NCI-H82 treated with DMSO at 0.1 percent for 48 hours (cell line): ENCODE results near the gene CHMP6.
A peak's percentile ranks its signal among the peaks of the same experiment; 100 is the strongest.

ENCODE experiments used
- DNase-seq: peaks from one replicate; lab custom pipeline; 2025; ENCODE audit not compliant: unreplicated experiment; lab: John Stamatoyannopoulos, UW

The CHMP6 gene

DNA sequence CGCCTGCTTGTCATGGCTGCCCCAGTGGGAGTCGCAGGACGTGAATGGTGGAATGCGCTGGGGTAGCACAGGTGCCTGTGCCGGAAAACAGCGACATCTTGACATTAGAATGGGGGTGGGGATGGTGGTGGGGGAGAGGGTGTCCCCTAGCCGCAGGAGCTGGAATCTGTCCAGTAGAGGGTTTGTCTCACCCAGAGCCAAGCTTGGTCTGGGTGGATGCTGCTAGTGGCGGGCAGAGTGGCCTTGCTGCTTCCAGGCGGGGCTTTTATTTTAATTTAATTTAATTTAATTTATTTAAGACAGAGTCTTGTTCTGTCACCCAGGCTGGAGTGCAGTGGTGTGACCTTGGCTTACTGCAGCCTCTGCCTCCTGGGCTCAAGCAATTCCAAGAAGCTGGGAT is 51.0 kb downstream of the CHMP6 start:
- no peak for DNase-seq

DNA sequence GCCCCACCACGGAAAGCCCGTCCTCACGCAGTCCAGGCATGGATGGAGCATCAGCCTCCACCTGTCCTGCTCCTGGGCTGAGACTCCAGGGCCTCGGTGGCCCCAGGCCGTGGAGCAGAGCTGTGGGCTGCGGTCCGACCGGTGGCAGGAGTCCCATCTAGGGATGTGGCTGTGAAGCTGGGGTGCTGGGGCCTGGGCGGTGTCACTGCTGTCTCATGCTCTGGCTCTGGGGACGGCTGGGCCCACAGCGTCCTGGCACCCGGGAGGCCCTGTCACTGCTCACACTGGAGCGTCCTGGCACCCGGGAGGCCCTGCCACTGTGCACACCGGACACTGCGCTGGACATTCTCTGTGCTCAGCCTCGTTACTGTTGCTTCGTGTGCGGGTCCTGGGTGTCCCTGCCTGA is 51.7 kb downstream of the CHMP6 start:
- DNase-seq: no peak

DNA sequence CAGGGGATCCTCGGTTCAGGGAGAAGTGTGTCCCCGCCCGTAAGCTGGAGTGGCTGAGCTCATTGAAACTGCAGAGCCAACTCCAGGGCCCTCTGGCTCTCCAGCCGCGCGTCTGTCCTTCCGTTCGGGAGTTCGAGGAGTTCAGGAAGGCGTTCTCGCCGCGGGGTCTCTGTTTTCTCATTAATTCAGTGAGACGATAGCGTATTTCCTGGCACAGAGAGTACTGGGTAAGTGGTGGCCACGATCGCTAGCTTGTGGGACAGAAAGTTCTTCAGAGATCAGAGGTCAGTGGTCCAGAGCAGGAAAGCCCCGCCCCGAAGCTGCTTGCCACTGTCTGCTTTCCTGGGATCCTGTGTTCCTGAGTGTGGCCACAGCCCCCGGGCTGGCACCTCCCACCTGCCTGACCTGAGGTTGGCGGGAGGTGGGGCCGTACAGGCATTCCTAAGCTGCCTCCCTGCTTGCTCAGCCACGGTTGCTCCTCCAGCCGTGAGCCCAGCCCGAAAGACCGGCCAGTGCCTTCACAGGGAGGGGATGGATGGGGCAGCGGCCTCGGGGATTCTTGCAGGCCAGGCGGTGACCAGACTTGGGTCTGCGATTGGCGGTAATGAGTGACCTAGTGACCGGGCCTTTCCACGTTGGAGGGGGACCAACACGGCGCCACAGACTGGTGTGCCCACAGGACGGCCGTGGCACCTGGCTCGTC is 52.2 kb downstream of the CHMP6 start:
- no peak for DNase-seq

DNA sequence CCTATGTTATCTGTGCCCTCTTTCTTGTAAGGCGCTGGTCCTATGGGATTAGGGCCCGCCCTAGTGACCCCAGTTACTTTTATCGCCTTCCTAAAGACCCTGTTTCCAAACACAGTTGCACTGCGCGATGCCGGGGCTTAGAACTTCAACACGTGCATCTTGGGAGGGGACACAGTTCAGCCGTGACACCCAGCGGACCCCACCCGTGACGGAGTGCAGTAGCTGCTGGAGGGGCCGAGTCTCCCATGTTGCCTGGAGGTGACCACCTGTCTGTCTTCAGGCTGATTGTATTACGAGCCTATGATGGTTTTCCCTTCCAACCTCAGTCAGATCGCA is 52.8 kb downstream of the CHMP6 start:
- DNase-seq: no peak

DNA sequence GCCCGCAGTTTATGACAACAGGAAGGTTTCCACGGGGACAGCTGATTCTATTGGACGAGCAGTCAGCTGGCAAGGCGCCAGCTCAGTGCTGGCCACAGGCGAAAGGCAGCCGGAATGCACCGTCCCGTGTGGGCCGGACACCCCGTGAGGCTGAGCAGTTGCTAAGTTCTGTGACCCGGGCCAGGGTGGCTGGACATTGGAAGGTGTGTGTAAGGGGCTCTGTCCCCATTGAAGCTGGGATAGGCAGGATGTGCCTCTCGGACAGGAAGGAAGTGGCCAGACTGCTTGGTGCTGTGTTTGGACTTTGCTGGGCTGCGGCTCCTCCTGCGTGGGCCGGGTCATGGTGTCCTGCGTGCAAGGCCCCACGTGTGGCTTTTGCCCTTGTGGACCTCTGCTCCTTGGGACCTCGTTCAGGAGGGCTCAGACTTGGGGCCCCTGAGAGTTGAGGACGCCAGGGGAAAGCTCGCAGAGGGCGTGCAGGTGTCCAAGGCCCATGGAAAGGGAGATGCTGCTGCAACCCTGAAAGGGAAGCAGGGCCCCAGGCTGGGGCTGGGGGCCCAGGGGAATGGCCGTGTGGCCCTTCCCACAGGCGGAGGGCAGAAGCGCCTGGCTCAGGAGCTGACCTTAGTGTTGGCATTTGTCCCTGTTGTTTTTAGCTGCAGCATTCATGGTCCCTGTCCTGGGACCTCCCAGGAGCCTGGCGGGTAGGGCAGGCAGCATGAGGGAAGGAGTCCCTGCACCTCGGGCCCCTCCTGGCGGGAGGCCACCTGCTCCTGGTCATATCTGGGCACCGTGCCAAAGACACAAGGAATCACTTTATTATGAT is 53.3 kb downstream of the CHMP6 start:
- peak; percentile 44 for DNase-seq

DNA sequence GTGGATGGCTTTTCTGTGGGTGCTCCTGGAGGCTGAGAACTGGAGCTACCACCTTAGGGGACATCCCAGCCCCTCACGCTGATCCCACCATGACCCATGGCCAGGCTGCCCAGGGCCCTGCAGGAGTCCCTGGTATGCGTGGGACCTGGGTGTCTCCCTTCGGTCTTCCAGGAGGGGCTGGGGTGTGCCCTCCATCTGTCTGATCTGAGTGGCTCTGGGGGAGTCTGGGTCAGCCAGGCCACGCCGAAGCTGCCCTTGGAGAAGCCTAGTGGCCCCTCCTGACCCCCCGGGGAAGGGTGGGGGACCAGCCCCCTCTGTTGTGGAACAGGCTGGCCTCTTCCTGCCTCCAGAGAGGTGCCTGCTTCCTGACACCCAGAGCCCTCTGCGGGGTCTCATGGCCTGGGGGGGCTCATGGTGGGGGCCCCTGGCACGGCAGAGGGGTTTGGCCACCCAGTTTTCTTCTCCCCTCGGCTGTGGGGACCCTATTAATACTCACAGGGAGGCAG is 54.0 kb downstream of the CHMP6 start:
- no peak for DNase-seq

DNA sequence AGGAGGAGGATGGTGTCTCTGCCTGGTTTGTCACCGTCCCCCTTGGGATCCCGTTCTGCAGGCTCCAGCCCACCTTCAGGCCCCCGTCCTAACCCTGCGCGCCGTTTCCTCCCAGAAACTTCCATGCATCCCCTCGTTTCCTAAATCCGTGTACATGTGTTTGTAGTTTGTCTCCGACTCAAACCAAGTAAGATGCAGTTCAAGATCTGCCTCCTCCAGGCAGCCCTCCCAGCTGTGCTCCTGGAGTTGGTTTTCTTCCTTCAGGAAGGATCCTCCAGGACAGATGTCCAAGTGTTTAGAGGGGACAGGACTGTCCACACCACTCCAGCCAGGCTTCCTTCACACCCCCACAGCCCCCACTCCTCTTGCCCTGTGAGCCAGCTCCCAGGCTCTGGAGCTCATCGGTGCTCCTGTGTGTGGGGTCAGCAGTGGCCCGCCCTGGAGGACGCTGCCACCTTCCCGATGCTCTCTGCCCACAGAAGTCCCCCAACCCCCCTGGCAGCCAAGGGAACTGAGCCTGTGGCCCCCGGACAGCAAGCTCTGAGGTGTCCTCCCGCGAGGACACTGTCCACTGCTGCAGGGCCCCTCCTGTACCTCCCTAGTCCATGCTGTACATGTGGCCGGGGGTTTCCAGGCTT is 54.6 kb downstream of the CHMP6 start:
- no peak for DNase-seq

DNA sequence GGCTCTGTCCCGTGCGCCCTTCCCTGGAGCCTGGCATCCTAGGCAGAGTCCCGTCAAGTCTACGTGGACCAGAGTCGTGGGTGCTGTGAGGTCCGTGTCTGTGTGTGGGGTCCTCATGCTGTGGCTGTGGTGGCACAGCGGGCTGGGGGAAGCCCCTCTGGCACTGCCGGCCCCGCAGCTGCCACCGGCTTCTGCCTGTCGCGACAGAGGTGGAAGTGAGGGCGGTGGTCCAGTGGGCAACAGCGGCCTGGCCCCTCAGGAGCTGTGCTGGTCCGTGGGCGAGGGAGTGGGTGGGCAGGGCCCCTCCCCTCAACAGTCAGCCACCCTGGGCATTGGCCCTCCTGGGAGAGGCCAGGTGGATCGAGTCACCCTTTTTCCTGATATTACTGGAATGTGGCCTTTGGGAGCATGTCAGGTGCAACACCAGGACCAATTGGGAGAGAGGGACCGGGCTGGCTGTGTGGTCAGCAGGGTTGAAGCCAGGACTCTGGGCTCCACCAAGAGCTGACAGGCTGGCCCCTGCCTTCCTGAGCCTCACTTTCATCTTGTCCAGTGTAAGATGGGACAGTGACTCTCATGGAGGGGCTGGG is 55.2 kb downstream of the CHMP6 start:
- no peak for DNase-seq

DNA sequence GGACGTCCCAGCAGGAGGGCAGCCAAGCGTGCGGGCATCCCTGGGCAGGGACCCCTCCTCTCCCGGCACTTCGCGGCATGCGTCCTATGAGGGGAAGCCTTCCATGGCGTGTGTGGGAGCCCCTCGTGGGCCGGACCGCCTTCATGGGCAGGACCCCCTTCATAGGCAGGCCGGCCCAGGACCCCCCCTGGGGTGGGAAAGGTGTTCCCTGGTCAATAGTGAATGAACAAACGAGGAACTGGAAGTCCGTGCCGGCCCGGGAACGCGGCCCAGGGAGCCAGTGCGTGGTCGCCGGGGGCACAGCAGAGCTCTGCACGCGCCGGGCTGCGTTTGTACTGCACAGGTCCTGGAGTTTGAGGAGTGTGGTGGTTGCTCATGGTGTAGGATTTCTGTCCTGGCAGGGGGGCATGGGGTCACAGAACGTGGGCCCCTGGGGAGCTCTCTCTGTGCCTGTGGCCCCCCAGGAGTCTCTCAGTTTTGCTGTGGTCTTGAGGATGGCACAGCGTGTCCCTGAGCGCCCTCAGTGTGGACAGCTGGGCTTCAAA is 57.3 kb downstream of the CHMP6 start:
- no peak for DNase-seq

DNA sequence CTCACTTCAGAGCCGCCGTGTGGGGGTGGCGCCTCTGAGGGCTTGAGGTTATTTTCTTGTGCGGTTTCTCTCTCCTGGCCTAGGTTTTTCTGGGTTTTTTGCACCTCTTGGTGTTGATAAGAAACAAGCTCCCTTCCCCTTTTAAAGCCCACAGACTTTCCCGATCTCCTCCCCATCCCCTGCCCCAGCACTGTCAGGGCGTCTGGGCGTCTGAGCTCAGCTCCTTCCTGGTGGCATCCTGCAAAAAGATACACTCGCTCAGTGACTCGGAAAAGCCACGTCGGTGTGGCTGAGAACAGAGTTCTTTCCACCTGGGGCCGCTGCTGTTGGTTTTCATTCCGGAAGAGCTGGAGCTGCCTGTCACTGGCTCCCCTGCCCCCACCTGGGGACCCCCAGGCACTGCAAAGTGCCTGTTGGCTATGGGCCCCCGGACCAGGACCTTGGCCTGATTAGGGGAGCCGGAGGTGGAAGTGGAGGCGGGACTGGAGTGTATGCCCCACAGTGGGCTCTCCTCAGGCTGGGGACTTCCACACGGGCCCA is 57.8 kb downstream of the CHMP6 start:
- no peak for DNase-seq
